Adipocyte (in vitro differentiated cells): ENCODE results near the gene ABHD17C.

Experiments
- DNase-seq: peaks from one replicate; pipeline ENCODE4 v3.0.0-alpha.2; 2015; ENCODE audit warnings: low read depth
- H3K27me3 ChIP-seq: replicated peaks from 2 replicates; pipeline ENCODE4 v1.7.0; 2013; ENCODE audit warnings: mild to moderate bottlenecking, low read length, moderate library complexity; ENCODE audit not compliant: control insufficient read depth, insufficient read depth
- H3K36me3 ChIP-seq: 2 replicates; pipeline ENCODE4 v1.7.0; 2013; ENCODE audit warnings: low read length, mild to moderate bottlenecking, moderate library complexity; ENCODE audit not compliant: control insufficient read depth, insufficient read depth, severe bottlenecking
- H3K4me1 ChIP-seq: 2 replicates; pipeline ENCODE4 v1.7.0; 2013; ENCODE audit warnings: mild to moderate bottlenecking, low read length, moderate library complexity; ENCODE audit not compliant: control insufficient read depth, insufficient read depth
- H3K4me3 ChIP-seq: 2 replicates; pipeline ENCODE4 v1.7.0; 2013; ENCODE audit warnings: mild to moderate bottlenecking, low read length, moderate library complexity
- H3K9ac ChIP-seq: 2 replicates; pipeline ENCODE4 v1.7.0; 2013; ENCODE audit warnings: mild to moderate bottlenecking, low read length, moderate library complexity
- H3K9me3 ChIP-seq: 2 replicates; pipeline ENCODE4 v1.7.0; 2013; ENCODE audit warnings: mild to moderate bottlenecking, low read length, moderate library complexity; ENCODE audit not compliant: control insufficient read depth

Gene ABHD17C

GRCh38 chr15:80669663-80670273 is 25.3 kb upstream of the ABHD17C start:
- H3K4me1 ChIP-seq, result peaks cover 16% of the 10 kb centered on the region
- H3K9ac ChIP-seq, result no peak overlapping the region
- H3K4me3 ChIP-seq, result no peak overlapping the region
- peak; percentile 22 for DNase-seq
- no peaks in the 10 kb centered on the region for H3K36me3 ChIP-seq
- no peaks in the 10 kb centered on the region for H3K9me3 ChIP-seq
- H3K27me3 ChIP-seq, result no peaks in the 10 kb centered on the region

GRCh38 chr15:80673561-80674244 is 21.4 kb upstream of the ABHD17C start:
- H3K36me3 ChIP-seq, result no peaks in the 10 kb centered on the region
- no peaks in the 10 kb centered on the region for H3K27me3 ChIP-seq
- H3K9ac ChIP-seq, result no peak overlapping the region
- H3K4me1 ChIP-seq, result peaks cover 16% of the 10 kb centered on the region
- DNase-seq, result no peak
- H3K4me3 ChIP-seq, result no peak overlapping the region
- H3K9me3 ChIP-seq, result no peaks in the 10 kb centered on the region

- Histone ChIP-seq H3K9ac (no peak overlapping the region), H3K4me1 (peaks cover 16% of the 10 kb centered on the region), H3K4me3 (no peak overlapping the region), H3K36me3 (no peaks in the 10 kb centered on the region), H3K9me3 (no peaks in the 10 kb centered on the region), H3K27me3 (no peaks in the 10 kb centered on the region)
- DNase-seq, result peak; percentile 42
Measured at GRCh38 chr15:80674245-80674614, 20.9 kb upstream of the ABHD17C start.

GRCh38 chr15:80677041-80677440 is 18.1 kb upstream of the ABHD17C start:
- Histone ChIP-seq H3K4me3 (no peak overlapping the region), H3K27me3 (no peaks in the 10 kb centered on the region), H3K36me3 (no peaks in the 10 kb centered on the region), H3K9me3 (no peaks in the 10 kb centered on the region), H3K9ac (no peak overlapping the region), H3K4me1 (peaks cover 9% of the 10 kb centered on the region)
- no peak for DNase-seq

GRCh38 chr15:80679167-80679803 is 15.8 kb upstream of the ABHD17C start:
- Histone ChIP-seq H3K4me1 (peaks cover 3% of the 10 kb centered on the region), H3K36me3 (no peaks in the 10 kb centered on the region), H3K9me3 (no peaks in the 10 kb centered on the region), H3K27me3 (no peaks in the 10 kb centered on the region), H3K4me3 (no peak overlapping the region), H3K9ac (no peak overlapping the region)
- DNase-seq, result no peak

GRCh38 chr15:80679804-80680175 is 15.3 kb upstream of the ABHD17C start:
- H3K27me3 ChIP-seq, result no peaks in the 10 kb centered on the region
- no peak for DNase-seq
- no peak overlapping the region for H3K4me3 ChIP-seq
- H3K4me1 ChIP-seq, result no peaks in the 10 kb centered on the region
- H3K36me3 ChIP-seq, result no peaks in the 10 kb centered on the region
- H3K9ac ChIP-seq, result no peak overlapping the region
- H3K9me3 ChIP-seq, result no peaks in the 10 kb centered on the region

GRCh38 chr15:80682201-80682600 is 12.9 kb upstream of the ABHD17C start:
- DNase-seq, result no peak
- Histone ChIP-seq H3K4me1 (no peaks in the 10 kb centered on the region), H3K4me3 (no peak overlapping the region), H3K9ac (no peak overlapping the region), H3K9me3 (no peaks in the 10 kb centered on the region), H3K36me3 (no peaks in the 10 kb centered on the region), H3K27me3 (no peaks in the 10 kb centered on the region)

GRCh38 chr15:80684697-80685096 is 10.4 kb upstream of the ABHD17C start:
- H3K27me3 ChIP-seq, result no peaks in the 10 kb centered on the region
- H3K9me3 ChIP-seq, result no peaks in the 10 kb centered on the region
- H3K4me1 ChIP-seq, result no peaks in the 10 kb centered on the region
- no peak overlapping the region for H3K4me3 ChIP-seq
- no peaks in the 10 kb centered on the region for H3K36me3 ChIP-seq
- no peak overlapping the region for H3K9ac ChIP-seq
- DNase-seq, result no peak

GRCh38 chr15:80685628-80686027 is 9.5 kb upstream of the ABHD17C start:
- no peak for DNase-seq
- Histone ChIP-seq H3K4me3 (no peak overlapping the region), H3K9me3 (no peaks in the 10 kb centered on the region), H3K4me1 (no peaks in the 10 kb centered on the region), H3K9ac (no peak overlapping the region), H3K27me3 (no peaks in the 10 kb centered on the region), H3K36me3 (no peaks in the 10 kb centered on the region)

GRCh38 chr15:80689294-80689693 is 5.8 kb upstream of the ABHD17C start:
- Histone ChIP-seq H3K36me3 (no peaks in the 10 kb centered on the region), H3K27me3 (no peaks in the 10 kb centered on the region), H3K4me1 (peaks cover 12% of the 10 kb centered on the region), H3K4me3 (no peak overlapping the region), H3K9me3 (no peaks in the 10 kb centered on the region), H3K9ac (no peak overlapping the region)
- no peak for DNase-seq

- DNase-seq, result no peak
- Histone ChIP-seq H3K9me3 (no peaks in the 10 kb centered on the region), H3K4me3 (no peak overlapping the region), H3K36me3 (no peaks in the 10 kb centered on the region), H3K27me3 (no peaks in the 10 kb centered on the region), H3K9ac (no peak overlapping the region), H3K4me1 (peaks cover 12% of the 10 kb centered on the region)
Measured at GRCh38 chr15:80689716-80690115, 5.4 kb upstream of the ABHD17C start.
